H9 (cell line): ENCODE measurements around the gene OR2S2. TPM values are rescaled to one million over a fixed set of nuclear protein-coding genes. Genes with fewer than 3 reads are reported as not detected.

Experiments
- DNase-seq: peaks from one replicate; pipeline ENCODE4 v3.0.0-alpha.2; 2017
- H2AFZ ChIP-seq: one replicate; pipeline ENCODE4 v1.6.1; 2013; ENCODE audit warnings: mild to moderate bottlenecking, low read length, control low read depth, moderate library complexity
- H2AK5ac ChIP-seq: 2 replicates; pipeline ENCODE4 v1.6.1; 2013; ENCODE audit warnings: low read length, control low read depth, mixed read lengths; ENCODE audit not compliant: insufficient read length
- H2BK120ac ChIP-seq: one replicate; pipeline ENCODE4 v1.6.1; 2013; ENCODE audit warnings: low read depth, mild to moderate bottlenecking, low read length, control low read depth, inconsistent platforms; ENCODE audit not compliant: poor library complexity, severe bottlenecking
- H2BK12ac ChIP-seq: 2 replicates; pipeline ENCODE4 v1.6.1; 2013; ENCODE audit warnings: low read length, control low read depth, mixed read lengths, low read depth; ENCODE audit not compliant: insufficient read length
- H2BK15ac ChIP-seq: 2 replicates; pipeline ENCODE4 v1.6.1; 2013; ENCODE audit warnings: low read depth, low read length, control low read depth
- H2BK20ac ChIP-seq: one replicate; pipeline ENCODE4 v1.6.1; 2013; ENCODE audit warnings: low read depth, mild to moderate bottlenecking, low read length, control low read depth, inconsistent platforms; ENCODE audit not compliant: poor library complexity, severe bottlenecking
- H2BK5ac ChIP-seq: 2 replicates; pipeline ENCODE4 v1.6.1; 2013; ENCODE audit warnings: low read length, control low read depth, mixed read lengths; ENCODE audit not compliant: insufficient read length
- H3K14ac ChIP-seq: 2 replicates; pipeline ENCODE4 v1.6.1; 2013; ENCODE audit warnings: low read length, control low read depth; ENCODE audit not compliant: insufficient read depth
- H3K18ac ChIP-seq: 2 replicates; pipeline ENCODE4 v1.6.1; 2013; ENCODE audit warnings: low read depth, mild to moderate bottlenecking, mixed read lengths, low read length, control low read depth; ENCODE audit not compliant: insufficient read length
- H3K23ac ChIP-seq: 2 replicates; pipeline ENCODE4 v1.6.1; 2013; ENCODE audit warnings: low read length, control low read depth, mixed read lengths, low read depth; ENCODE audit not compliant: insufficient read length
- H3K23me2 ChIP-seq: 2 replicates; pipeline ENCODE4 v1.6.1; 2013; ENCODE audit warnings: low read depth, mild to moderate bottlenecking, mixed read lengths, low read length, control low read depth; ENCODE audit not compliant: insufficient read length, poor library complexity, severe bottlenecking
- H3K27ac ChIP-seq: 2 replicates; pipeline ENCODE4 v1.5.1; 2013; ENCODE audit warnings: low read length, control low read depth, mixed read lengths, low read depth; ENCODE audit not compliant: insufficient read length
- H3K27me3 ChIP-seq: 2 replicates; pipeline ENCODE4 v1.6.1; 2013; ENCODE audit warnings: low read length, control low read depth, inconsistent platforms; ENCODE audit not compliant: insufficient read depth
- H3K4ac ChIP-seq: 2 replicates; pipeline ENCODE4 v1.6.1; 2013; ENCODE audit warnings: low read depth, mild to moderate bottlenecking, control low read depth, inconsistent platforms, low read length, moderate library complexity
- H3K4me1 ChIP-seq: 2 replicates; pipeline ENCODE4 v1.6.1; 2013; ENCODE audit warnings: low read length, control low read depth, inconsistent platforms; ENCODE audit not compliant: insufficient read depth
- H3K4me2 ChIP-seq: 2 replicates; pipeline ENCODE4 v1.6.1; 2013; ENCODE audit warnings: low read length, control low read depth, mixed read lengths; ENCODE audit not compliant: insufficient read length, insufficient read depth
- H3K56ac ChIP-seq: 2 replicates; pipeline ENCODE4 v1.6.1; 2013; ENCODE audit warnings: low read depth, mild to moderate bottlenecking, mixed read lengths, low read length, control low read depth; ENCODE audit not compliant: insufficient read length
- H3K79me1 ChIP-seq: 2 replicates; pipeline ENCODE4 v1.6.1; 2013; ENCODE audit warnings: low read depth, mild to moderate bottlenecking, moderate library complexity, low read length, control low read depth, inconsistent platforms; ENCODE audit not compliant: insufficient read depth, poor library complexity, severe bottlenecking
- H3K79me2 ChIP-seq: 2 replicates; pipeline ENCODE4 v1.6.1; 2013; ENCODE audit warnings: low read length, control low read depth, inconsistent platforms; ENCODE audit not compliant: insufficient read depth
- H3K9ac ChIP-seq: 2 replicates; pipeline ENCODE4 v1.6.1; 2013; ENCODE audit warnings: low read length, control low read depth, mixed read lengths; ENCODE audit not compliant: insufficient read length; ENCODE audit errors: extremely low read depth
- H3K9me3 ChIP-seq: one replicate; pipeline ENCODE4 v1.6.1; 2013; ENCODE audit warnings: low read depth, low read length, inconsistent platforms; ENCODE audit not compliant: control insufficient read depth
- H3T11ph ChIP-seq: one replicate; pipeline ENCODE4 v1.6.1; 2013; ENCODE audit warnings: mild to moderate bottlenecking, low read length, control low read depth, inconsistent platforms
- H4K20me1 ChIP-seq: one replicate; pipeline ENCODE4 v1.6.1; 2013; ENCODE audit not compliant: control insufficient read depth, insufficient read length, insufficient read depth
- H4K5ac ChIP-seq: 2 replicates; pipeline ENCODE4 v1.6.1; 2013; ENCODE audit warnings: low read depth, mild to moderate bottlenecking, mixed read lengths, low read length, control low read depth; ENCODE audit not compliant: insufficient read length
- H4K8ac ChIP-seq: replicated peaks from 2 replicates; pipeline ENCODE4 v1.6.1; 2013; ENCODE audit warnings: low read length, control low read depth, mixed read lengths, low read depth; ENCODE audit not compliant: insufficient read length
- H4K91ac ChIP-seq: 2 replicates; pipeline ENCODE4 v1.6.1; 2013; ENCODE audit warnings: low read depth, mild to moderate bottlenecking, moderate library complexity, mixed read lengths, low read length, control low read depth; ENCODE audit not compliant: insufficient read length
- H3K27ac Mint-ChIP-seq, 3 experiments: 2 replicates in 2 of 3; 3 replicates in 1 of 3; pipeline ENCODE4 v1.8.0; 2020 to 2021; ENCODE audit warnings: mixed read lengths in 3 of 3, mild to moderate bottlenecking in 1 of 3, moderate library complexity in 1 of 3
- H3K27me3 Mint-ChIP-seq: 2 replicates; pipeline ENCODE4 v1.8.0; 2021; ENCODE audit warnings: low read depth, mild to moderate bottlenecking, moderate library complexity, mixed read lengths
- H3K36me3 Mint-ChIP-seq, 3 experiments: 2 replicates in 2 of 3; 3 replicates in 1 of 3; pipeline ENCODE4 v1.8.0; 2020 to 2021; ENCODE audit warnings: low read depth in 3 of 3, mixed read lengths in 3 of 3; ENCODE audit not compliant: insufficient read depth in 1 of 3
- H3K4me1 Mint-ChIP-seq, 2 experiments: 2 replicates each; pipeline ENCODE4 v1.8.0; 2020; ENCODE audit warnings: mixed read lengths in 2 of 2
- H3K4me3 Mint-ChIP-seq, 2 experiments: 2 replicates in 1 of 2; 3 replicates in 1 of 2; pipeline ENCODE4 v1.8.0; 2020 to 2021; ENCODE audit warnings: mild to moderate bottlenecking in 2 of 2, mixed read lengths in 2 of 2, moderate library complexity in 1 of 2
- H3K9me3 Mint-ChIP-seq, 2 experiments: 2 replicates in 1 of 2; 3 replicates in 1 of 2; pipeline ENCODE4 v1.8.0; 2020; ENCODE audit warnings: mild to moderate bottlenecking in 2 of 2, mixed read lengths in 2 of 2, moderate library complexity in 1 of 2
- WGBS: extraction: QIAGEN DNeasy Blood & Tissue Kit; methylation state at CpG from one replicate; pipeline ENCODE4 v1.1.7; 2013; ENCODE audit warnings: missing lambda C conversion rate, low lambda C conversion rate, mixed read lengths; ENCODE audit not compliant: insufficient read length; ENCODE audit errors: extremely low coverage; 5-methylcytosine and 5-hydroxymethylcytosine counted together
- total RNA-seq: library from RNA; stranded (reverse); gene quantifications from 2 replicates; pipeline ENCODE4 v1.2.1, GENCODE V29; 2021
- TF ChIP-seq, protein P1 (sequence below): fragments of 200-600 bp; sonication (generic); conservative IDR thresholded peaks from 3 replicates; pipeline ENCODE4 v1.8.0; 2021; ENCODE audit warnings: antibody characterized with exemption, mild to moderate bottlenecking

The OR2S2 gene
- total RNA-seq, 1 experiment from 2014 or later, result not detected

DNA sequence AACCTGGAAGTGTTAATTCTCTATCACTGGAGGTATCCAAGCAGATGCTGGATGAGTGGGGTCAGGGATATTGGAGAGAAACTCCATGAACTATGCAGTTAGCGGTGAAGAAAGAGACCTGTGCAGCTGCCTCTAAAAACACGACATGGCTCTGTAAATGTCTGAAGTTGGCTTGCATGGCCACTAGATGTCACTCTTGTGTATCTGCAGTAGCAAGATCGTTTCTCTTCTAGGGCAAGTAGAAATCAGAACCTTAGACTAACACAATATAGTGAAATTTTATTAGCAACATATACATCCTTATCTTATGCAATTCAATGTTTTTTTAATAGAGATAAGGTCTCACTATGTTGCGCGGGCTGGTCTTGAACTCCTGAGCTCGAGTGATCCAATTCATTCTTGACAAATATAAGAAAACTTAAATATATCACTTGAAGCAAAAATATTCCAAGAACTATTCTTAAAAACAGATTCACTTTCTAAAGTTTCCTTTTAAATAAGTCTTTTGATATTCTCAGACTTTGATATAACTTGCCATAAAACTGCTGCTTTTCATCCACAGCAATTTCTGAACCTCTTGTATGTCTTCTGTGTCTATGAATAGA is 2.9 kb downstream of the OR2S2 start:
- H3K18ac ChIP-seq, result no peak overlapping the region
- Mint-ChIP-seq H3K9me3 (no peaks in the 10 kb centered on the region; a peak in 1 of 5 replicates), H3K36me3 (no peaks in the 10 kb centered on the region), H3K27ac (no peak overlapping the region), H3K27me3 (peaks cover 39% of the 10 kb centered on the region), H3K4me3 (no peak overlapping the region), H3K4me1 (no peaks in the 10 kb centered on the region)
- no CpG with 5 or more reads among the region's 6 CpGs for whole genome bisulfite sequencing
- no peaks in the 10 kb centered on the region; the same call in 1 of the 2 replicates for H3K27me3 ChIP-seq
- no peaks in the 10 kb centered on the region for H3K79me2 ChIP-seq
- no peak overlapping the region for H3K14ac ChIP-seq
- no peak overlapping the region for H2BK5ac ChIP-seq
- H3K56ac ChIP-seq, result no peak overlapping the region
- TF ChIP-seq, protein P1, sequence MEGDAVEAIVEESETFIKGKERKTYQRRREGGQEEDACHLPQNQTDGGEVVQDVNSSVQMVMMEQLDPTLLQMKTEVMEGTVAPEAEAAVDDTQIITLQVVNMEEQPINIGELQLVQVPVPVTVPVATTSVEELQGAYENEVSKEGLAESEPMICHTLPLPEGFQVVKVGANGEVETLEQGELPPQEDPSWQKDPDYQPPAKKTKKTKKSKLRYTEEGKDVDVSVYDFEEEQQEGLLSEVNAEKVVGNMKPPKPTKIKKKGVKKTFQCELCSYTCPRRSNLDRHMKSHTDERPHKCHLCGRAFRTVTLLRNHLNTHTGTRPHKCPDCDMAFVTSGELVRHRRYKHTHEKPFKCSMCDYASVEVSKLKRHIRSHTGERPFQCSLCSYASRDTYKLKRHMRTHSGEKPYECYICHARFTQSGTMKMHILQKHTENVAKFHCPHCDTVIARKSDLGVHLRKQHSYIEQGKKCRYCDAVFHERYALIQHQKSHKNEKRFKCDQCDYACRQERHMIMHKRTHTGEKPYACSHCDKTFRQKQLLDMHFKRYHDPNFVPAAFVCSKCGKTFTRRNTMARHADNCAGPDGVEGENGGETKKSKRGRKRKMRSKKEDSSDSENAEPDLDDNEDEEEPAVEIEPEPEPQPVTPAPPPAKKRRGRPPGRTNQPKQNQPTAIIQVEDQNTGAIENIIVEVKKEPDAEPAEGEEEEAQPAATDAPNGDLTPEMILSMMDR, result peak; percentile 89
- no peak overlapping the region for H3K27ac ChIP-seq
- H4K8ac ChIP-seq, result no peak overlapping the region
- H3K4me1 ChIP-seq, result no peaks in the 10 kb centered on the region
- no peak overlapping the region for H2BK12ac ChIP-seq
- no peaks in the 10 kb centered on the region for H3K23me2 ChIP-seq
- H3K23ac ChIP-seq, result no peak overlapping the region
- H3T11ph ChIP-seq, result no peak overlapping the region
- H3K79me1 ChIP-seq, result no peaks in the 10 kb centered on the region
- no peak overlapping the region for H3K4ac ChIP-seq
- peak; percentile 62 for DNase-seq
- no peaks in the 10 kb centered on the region for H3K9me3 ChIP-seq
- no peak overlapping the region for H4K5ac ChIP-seq
- no peak overlapping the region for H2BK120ac ChIP-seq
- H4K20me1 ChIP-seq, result no peaks in the 10 kb centered on the region
- H2BK20ac ChIP-seq, result no peak overlapping the region
- no peak overlapping the region for H3K4me2 ChIP-seq
- H2AK5ac ChIP-seq, result no peak overlapping the region
- no peak overlapping the region for H2AFZ ChIP-seq
- H3K9ac ChIP-seq, result no peak overlapping the region
- H4K91ac ChIP-seq, result no peak overlapping the region
- H2BK15ac ChIP-seq, result no peak overlapping the region
